ENCODE data around the gene TRAPPC8.
"Not testable (repeated sequence)": the region's sequence is repeated elsewhere in the genome, so short reads cannot be mapped to it uniquely, and the experiment has no call there.

TRAPPC8 gene

GRCh38 chr18:31943878-31944816, 1.2 kb upstream of the TRAPPC8 start:
- DNase-seq (ENCODE audit: low spot score) = no peak

- no peak for DNase-seq (ENCODE audit: low spot score)
Measured at GRCh38 chr18:31942291-31942998, 483 bp downstream of the TRAPPC8 start.

DNA sequence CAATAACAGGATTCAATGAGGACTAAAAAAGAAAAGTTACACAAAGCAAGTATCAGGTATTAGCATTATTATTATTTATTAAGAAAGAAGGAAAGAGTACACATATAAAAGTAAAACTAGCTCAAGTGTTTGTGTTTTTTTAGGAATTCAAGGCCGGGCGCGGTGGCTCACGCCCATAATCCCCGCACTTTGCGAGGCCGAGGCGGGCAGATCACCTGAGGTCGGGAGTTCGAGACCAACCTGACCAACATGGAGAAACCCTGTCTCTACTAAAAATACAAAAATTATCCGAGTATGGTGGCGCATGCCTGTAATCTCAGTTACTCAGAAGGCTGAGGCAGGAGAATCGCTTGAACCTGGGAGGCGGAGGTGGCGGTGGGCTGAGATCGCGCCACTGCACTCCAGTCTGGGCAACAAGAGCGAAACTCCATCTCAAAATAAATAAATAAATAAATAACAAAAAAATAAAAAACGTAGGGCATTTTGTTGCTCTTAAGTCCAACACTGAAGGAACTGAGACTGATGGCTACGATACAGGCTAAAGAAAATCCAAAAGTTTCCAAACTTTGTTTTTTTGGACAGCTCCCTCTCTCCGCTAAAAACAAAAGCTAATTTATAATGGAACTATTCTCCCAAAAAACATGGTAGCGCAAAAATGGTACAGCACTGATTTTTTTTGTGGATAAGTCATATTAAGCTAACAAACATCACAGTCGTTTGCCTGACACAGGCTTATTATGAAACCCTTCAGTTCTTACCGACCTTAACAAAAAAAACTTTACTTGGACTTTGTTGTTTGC, 1.7 kb downstream of the TRAPPC8 start:
- no peak for DNase-seq (ENCODE audit: low spot score)

DNA sequence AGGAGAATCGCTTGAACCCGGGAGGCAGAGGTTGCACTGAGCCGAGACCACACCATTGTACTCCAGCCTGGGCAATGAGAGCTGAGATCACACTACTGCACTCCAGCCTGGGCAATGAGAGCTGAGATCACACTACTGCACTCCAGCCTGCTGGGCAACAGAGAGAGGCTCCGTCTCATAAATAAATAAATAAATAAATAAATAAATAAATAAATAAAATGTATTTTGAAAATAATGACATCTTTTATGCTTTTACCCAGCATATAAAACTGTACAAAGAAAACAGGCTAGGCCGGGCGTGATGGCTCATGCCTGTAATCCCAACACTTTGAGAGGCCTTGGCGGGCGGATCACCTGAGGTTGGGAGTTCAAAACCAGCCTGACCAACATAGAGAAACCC, 8.2 kb downstream of the TRAPPC8 start:
- DNase-seq (ENCODE audit: low spot score) = not testable (repeated sequence)

- DNase-seq (ENCODE audit: low spot score) = no peak
Measured at GRCh38 chr18:31931886-31932240, 11.1 kb downstream of the TRAPPC8 start.

- DNase-seq (ENCODE audit: low spot score) = no peak
Measured at GRCh38 chr18:31931163-31931885, 11.6 kb downstream of the TRAPPC8 start.

GRCh38 chr18:31929273-31929672, 13.7 kb downstream of the TRAPPC8 start:
- no peak for DNase-seq (ENCODE audit: low spot score)

GRCh38 chr18:31926988-31927387, 15.9 kb downstream of the TRAPPC8 start:
- not testable (repeated sequence) for DNase-seq (ENCODE audit: low spot score)

- no peak for DNase-seq (ENCODE audit: low spot score)
Measured at GRCh38 chr18:31920277-31920676, 22.7 kb downstream of the TRAPPC8 start.

GRCh38 chr18:31919366-31919765, 23.6 kb downstream of the TRAPPC8 start:
- DNase-seq (ENCODE audit: low spot score) = not testable (repeated sequence)

- no peak for DNase-seq (ENCODE audit: low spot score)
Measured at GRCh38 chr18:31918733-31919132, 24.2 kb downstream of the TRAPPC8 start.

- no peak for DNase-seq (ENCODE audit: low spot score)
Measured at GRCh38 chr18:31901063-31901462, 41.9 kb downstream of the TRAPPC8 start.

DNA sequence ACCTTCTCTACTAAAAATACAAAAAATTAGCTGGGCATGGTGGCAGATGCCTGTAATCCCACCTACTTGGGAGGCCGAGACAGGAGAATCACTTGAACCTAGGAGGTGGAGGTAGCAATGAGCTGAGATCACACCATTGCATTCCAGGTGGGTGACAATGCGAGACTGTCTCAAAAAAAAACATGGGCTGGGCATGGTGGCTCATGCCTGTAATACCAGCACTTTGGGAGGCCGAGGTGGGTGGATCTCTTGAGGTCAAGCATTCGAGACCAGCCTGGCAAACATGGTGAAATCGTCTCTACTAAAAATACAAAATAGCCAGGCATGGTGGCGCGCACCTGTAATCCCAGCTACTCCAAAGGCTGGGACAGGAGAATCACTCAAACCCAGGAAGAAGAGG, 43.2 kb downstream of the TRAPPC8 start:
- not testable (repeated sequence) for DNase-seq (ENCODE audit: low spot score)

DNA sequence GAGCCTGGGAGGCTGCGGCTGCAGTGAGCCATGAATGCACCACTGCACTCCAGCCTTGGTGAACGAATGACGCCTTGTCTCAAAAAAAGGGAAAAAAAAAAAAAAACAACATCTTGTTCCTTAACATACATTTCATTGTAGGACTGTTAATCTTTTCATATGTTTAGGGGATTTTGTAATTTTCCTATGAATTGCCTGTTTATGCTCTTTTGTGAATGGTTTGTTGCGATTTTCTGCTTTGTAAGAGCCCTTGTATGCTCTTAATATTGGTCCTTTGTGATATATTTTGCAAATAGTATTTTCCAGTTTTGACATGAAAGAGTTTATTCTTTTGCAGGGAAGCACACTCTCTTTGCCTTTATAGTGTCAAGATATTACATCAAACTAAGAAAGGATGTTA, 50.0 kb downstream of the TRAPPC8 start:
- no peak for DNase-seq (ENCODE audit: low spot score)

GRCh38 chr18:31891566-31891965, 51.4 kb downstream of the TRAPPC8 start:
- DNase-seq (ENCODE audit: low spot score) = no peak

DNA sequence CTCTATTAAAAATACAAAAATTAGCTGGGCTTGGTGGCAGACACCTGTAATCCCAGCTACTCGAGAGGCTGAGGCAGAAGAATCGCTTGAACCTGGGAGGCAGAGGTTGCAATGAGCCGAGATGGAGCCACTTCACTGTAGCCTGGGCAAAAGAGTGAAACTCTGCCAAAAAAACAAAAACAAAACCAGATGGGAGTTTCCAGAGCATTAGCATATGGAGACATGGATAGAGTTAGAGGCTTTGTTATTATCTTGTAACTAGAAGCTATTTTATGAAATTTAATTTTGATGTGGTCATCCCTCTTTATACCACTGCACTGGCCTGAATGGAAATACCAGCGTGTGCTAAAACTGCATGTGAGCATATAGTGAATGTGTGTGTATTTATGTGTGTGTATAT, 58.9 kb downstream of the TRAPPC8 start:
- DNase-seq (ENCODE audit: low spot score) = no peak

DNA sequence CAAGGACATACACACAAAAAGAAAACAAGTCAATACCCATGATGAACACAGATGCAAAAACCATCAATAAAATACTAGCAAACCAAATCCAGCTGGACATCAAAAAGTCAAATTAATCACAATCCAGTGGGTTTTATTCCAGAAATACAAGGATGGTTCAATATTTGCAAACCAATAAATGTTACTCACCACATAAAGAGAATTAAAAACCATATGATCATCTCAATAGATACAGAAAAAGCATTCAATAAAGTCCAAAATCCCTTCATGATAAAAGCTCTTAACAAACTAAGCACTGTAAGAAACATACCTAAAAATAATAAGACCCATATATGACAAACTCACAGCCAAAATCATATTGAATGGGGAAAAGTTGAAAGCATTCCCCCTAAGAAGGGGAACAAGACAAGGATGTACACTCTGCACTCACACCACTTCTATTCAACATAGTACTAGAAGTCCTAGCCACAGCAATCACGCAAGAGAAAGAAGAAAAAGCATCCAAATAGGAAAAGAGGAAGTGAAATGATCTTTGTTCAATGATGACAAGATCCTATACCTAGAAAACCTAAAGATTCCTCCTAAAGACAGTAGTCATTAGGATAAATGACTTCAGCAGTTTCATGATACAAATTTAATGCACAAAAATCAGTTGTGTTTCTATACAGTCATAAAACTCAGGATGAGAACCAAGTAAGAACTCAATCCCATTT, 62.6 kb downstream of the TRAPPC8 start:
- no peak for DNase-seq (ENCODE audit: low spot score)

DNA sequence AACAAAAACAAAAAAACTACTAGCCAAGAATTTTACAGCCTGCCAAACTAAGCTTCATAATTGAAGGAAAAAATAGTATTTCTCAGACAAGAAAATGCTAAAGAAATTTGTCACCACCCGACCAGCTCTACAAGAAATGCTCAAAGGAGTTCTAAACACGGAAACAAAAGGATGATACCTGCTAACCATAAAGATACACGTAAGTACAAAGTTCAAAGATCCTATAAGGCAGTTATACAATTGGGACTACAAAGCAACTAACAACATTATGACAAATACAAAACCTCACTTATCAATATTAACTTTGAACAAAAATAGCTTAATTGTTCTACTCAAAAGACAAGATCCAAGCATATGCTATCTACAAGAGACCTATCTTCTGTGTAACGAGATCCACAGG, 64.6 kb downstream of the TRAPPC8 start:
- no peak for DNase-seq (ENCODE audit: low spot score)

DNA sequence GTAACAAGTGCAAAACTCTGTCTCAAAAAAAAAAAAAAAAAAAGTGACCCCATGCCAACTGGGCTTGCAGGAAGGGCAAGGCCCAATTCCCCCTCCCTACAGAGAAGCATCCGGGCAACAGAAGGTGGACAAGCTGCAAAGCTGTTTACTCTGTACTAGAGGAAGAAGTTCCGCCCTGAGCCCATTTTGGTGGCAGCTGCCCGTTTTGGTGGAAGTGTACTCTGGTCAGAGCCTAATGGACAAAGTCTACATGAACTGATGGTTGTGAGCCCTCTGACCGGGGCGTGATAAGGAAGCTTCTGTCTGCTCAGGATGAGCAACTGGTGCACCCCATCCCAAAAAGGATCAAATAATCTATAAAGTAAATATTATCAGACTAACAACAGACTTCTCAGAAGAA, 65.0 kb downstream of the TRAPPC8 start:
- DNase-seq (ENCODE audit: low spot score) = no peak

- DNase-seq (ENCODE audit: low spot score) = no peak
Measured at GRCh38 chr18:31876707-31877106, 66.2 kb downstream of the TRAPPC8 start.

DNA sequence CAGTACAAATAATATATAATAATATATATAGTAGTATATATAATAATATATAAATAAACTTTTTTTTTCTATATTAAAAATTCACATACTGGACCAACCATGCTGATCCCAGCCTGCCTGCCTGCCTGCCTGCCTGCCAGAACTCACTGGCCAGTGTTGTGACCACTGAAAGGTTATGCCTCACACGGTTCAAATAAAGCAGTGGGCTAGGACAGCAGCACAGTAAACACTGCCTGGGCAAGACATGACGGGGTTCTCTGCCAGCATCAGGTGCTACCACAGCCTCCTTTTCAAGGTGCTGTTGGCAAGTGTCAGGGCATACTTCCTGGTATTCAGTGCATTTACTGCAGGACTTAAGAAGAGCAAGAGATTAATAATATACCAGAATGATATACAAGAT, 67.6 kb downstream of the TRAPPC8 start:
- no peak for DNase-seq (ENCODE audit: low spot score)
